Hepatocyte (in vitro differentiated cells): ENCODE results near the gene ARHGEF1. TPM values are rescaled to one million over a fixed set of nuclear protein-coding genes. Genes with fewer than 3 reads are reported as not detected.

Experiments
- DNase-seq: peaks from one replicate; pipeline ENCODE4 v3.0.0-alpha.2; 2016; ENCODE audit warnings: low spot score
- H2AFZ ChIP-seq: fragments of 200-600 bp; sonication (generic); 2 replicates; pipeline ENCODE4 v1.6.0; 2016; ENCODE audit warnings: antibody characterized with exemption, mild to moderate bottlenecking
- H3K27ac ChIP-seq: fragments of 200-600 bp; sonication (generic); 2 replicates; pipeline ENCODE4 v1.5.1; 2016; ENCODE audit warnings: mild to moderate bottlenecking
- H3K27me3 ChIP-seq: fragments of 200-600 bp; sonication (generic); 2 replicates; pipeline ENCODE4 v1.6.1; 2016
- H3K36me3 ChIP-seq: fragments of 200-600 bp; sonication (generic); replicated peaks from 2 replicates; pipeline ENCODE4 v1.5.1; 2016; ENCODE audit warnings: low read depth; ENCODE audit not compliant: insufficient read depth
- H3K4me1 ChIP-seq: fragments of 200-600 bp; sonication (generic); 2 replicates; pipeline ENCODE4 v1.5.1; 2016; ENCODE audit warnings: mild to moderate bottlenecking, moderate library complexity; ENCODE audit not compliant: insufficient read depth
- H3K4me2 ChIP-seq: fragments of 200-600 bp; sonication (generic); 2 replicates; pipeline ENCODE4 v1.6.0; 2016
- H3K4me3 ChIP-seq: fragments of 200-600 bp; sonication (generic); 2 replicates; pipeline ENCODE4 v1.5.1; 2016; ENCODE audit warnings: mild to moderate bottlenecking
- H3K79me2 ChIP-seq: fragments of 200-600 bp; sonication (generic); 2 replicates; pipeline ENCODE4 v1.6.0; 2017; ENCODE audit warnings: mild to moderate bottlenecking
- H3K9me2 ChIP-seq: fragments of 200-600 bp; sonication (generic); replicated peaks from 2 replicates; pipeline ENCODE4 v1.6.0; 2017; ENCODE audit warnings: mild to moderate bottlenecking; ENCODE audit not compliant: insufficient read depth
- H3K9me3 ChIP-seq: fragments of 200-600 bp; sonication (generic); 2 replicates; pipeline ENCODE4 v1.5.1; 2016; ENCODE audit warnings: low read depth, mild to moderate bottlenecking
- H4K20me1 ChIP-seq: fragments of 200-600 bp; sonication (generic); 2 replicates; pipeline ENCODE4 v1.6.0; 2016; ENCODE audit warnings: mild to moderate bottlenecking; ENCODE audit not compliant: insufficient read depth, poor library complexity, severe bottlenecking
- CTCF ChIP-seq: fragments of 200-600 bp; sonication (generic); IDR thresholded peaks from 2 replicates; pipeline ENCODE4 v1.5.1; 2016; ENCODE audit warnings: antibody characterized with exemption, mild to moderate bottlenecking; ENCODE audit not compliant: poor library complexity
- EZH2 ChIP-seq: fragments of 200-600 bp; sonication (generic); IDR thresholded peaks from 2 replicates; pipeline ENCODE4 v1.6.1; 2016; ENCODE audit warnings: antibody characterized with exemption, mild to moderate bottlenecking, borderline replicate concordance
- EZH2phosphoT487 ChIP-seq: fragments of 200-600 bp; sonication (generic); IDR thresholded peaks from one replicate; pipeline ENCODE4 v1.6.1; 2018; ENCODE audit warnings: antibody characterized with exemption, mild to moderate bottlenecking, low read depth, moderate library complexity; ENCODE audit not compliant: unreplicated experiment, severe bottlenecking
- WGBS: methylation state at CpG from one replicate; pipeline ENCODE4 v1.1.6; 2016; ENCODE audit warnings: low lambda C conversion rate; ENCODE audit errors: missing lambda C conversion rate; 5-methylcytosine and 5-hydroxymethylcytosine counted together
- polyA plus RNA-seq: library from polyadenylated mRNA; unstranded; fragments of >200 nt; fragmentation: Nextera tagmentation; extraction: Ambion mirVana; gene quantifications from 2 replicates; pipeline ENCODE4 v1.2.1, GENCODE V29; 2016
- total RNA-seq: library from RNA; depleted of rRNA; stranded (reverse); fragments of >200 nt; gene quantifications from 2 replicates; pipeline ENCODE4 v1.2.3, GENCODE V29; 2014

ARHGEF1 gene
- total and polyA plus RNA-seq, 2 experiments from 2014 or later: 29.7 to 67.8 TPM

GRCh38 chr19:41906916-41907680 is 24.1 kb downstream of the ARHGEF1 start:
- H3K9me3 ChIP-seq: no peaks in the 10 kb centered on the region
- no peak overlapping the region for H2AFZ ChIP-seq
- TF ChIP-seq CTCF (no peak), EZH2 (no peak), EZH2phosphoT487 (no peak)
- H4K20me1 ChIP-seq: no peaks in the 10 kb centered on the region
- no peak overlapping the region for H3K27ac ChIP-seq
- H3K9me2 ChIP-seq: no peaks in the 10 kb centered on the region
- no peak for DNase-seq
- H3K4me2 ChIP-seq: no peak overlapping the region
- H3K79me2 ChIP-seq: no peaks in the 10 kb centered on the region
- no peaks in the 10 kb centered on the region for H3K36me3 ChIP-seq
- H3K4me3 ChIP-seq: no peak overlapping the region
- peaks cover 17% of the 10 kb centered on the region for H3K27me3 ChIP-seq
- peaks cover 15% of the 10 kb centered on the region for H3K4me1 ChIP-seq
- WGBS: 86% methylated on average over 20 of the region's 21 CpGs

- 92% methylated on average over 24 of the region's 25 CpGs for WGBS
- no peaks in the 10 kb centered on the region for H3K36me3 ChIP-seq
These were observed 25.1 kb downstream of the ARHGEF1 start for GRCh38 chr19:41907994-41908615.

GRCh38 chr19:41908724-41909464 is 25.9 kb downstream of the ARHGEF1 start:
- Histone ChIP-seq H3K79me2 (no peaks in the 10 kb centered on the region), H3K4me2 (no peak overlapping the region), H3K27me3 (peaks cover 33% of the 10 kb centered on the region), H3K9me3 (no peaks in the 10 kb centered on the region), H4K20me1 (no peaks in the 10 kb centered on the region), H3K4me3 (no peak overlapping the region), H3K4me1 (peaks cover 10% of the 10 kb centered on the region), H3K27ac (no peak overlapping the region), H2AFZ (no peak overlapping the region), H3K36me3 (no peaks in the 10 kb centered on the region), H3K9me2 (no peaks in the 10 kb centered on the region)
- DNase-seq: no peak
- no peak for TF ChIP-seq EZH2
- TF ChIP-seq EZH2phosphoT487: no peak
- no peak for TF ChIP-seq CTCF
- 89% methylated on average over 10 of the region's 11 CpGs for WGBS

More at GRCh38 chr19:41907994-41908615, 25.1 kb downstream of the ARHGEF1 start:
- no peak for DNase-seq
- H3K4me2 ChIP-seq: no peak overlapping the region
- H3K9me3 ChIP-seq: no peaks in the 10 kb centered on the region
- H4K20me1 ChIP-seq: no peaks in the 10 kb centered on the region
- H3K4me3 ChIP-seq: no peak overlapping the region
- H2AFZ ChIP-seq: no peak overlapping the region
- H3K79me2 ChIP-seq: no peaks in the 10 kb centered on the region
- no peaks in the 10 kb centered on the region for H3K9me2 ChIP-seq
- peaks cover 15% of the 10 kb centered on the region for H3K4me1 ChIP-seq
- no peak for TF ChIP-seq CTCF
- no peak for TF ChIP-seq EZH2phosphoT487
- no peak for TF ChIP-seq EZH2
- H3K27ac ChIP-seq: no peak overlapping the region
- H3K27me3 ChIP-seq: peaks cover 26% of the 10 kb centered on the region
